GM12891 (cell line): ENCODE data around the gene ZNF202.

Experiments used
- POLR2A ChIP-seq: IDR thresholded peaks from 2 replicates; pipeline ENCODE4 v1.6.1; 2011; ENCODE audit warnings: low read depth, low read length, control low read depth
- POLR2AphosphoS5 ChIP-seq: IDR thresholded peaks from 2 replicates; pipeline ENCODE4 v1.6.1; 2011; ENCODE audit warnings: low read depth, low read length, control low read depth
- SPI1 ChIP-seq: IDR thresholded peaks from 2 replicates; pipeline ENCODE4 v1.6.1; 2011; ENCODE audit warnings: low read depth, low read length, control low read depth
- TAF1 ChIP-seq: IDR thresholded peaks from 2 replicates; pipeline ENCODE4 v1.6.1; 2011; ENCODE audit warnings: low read depth, low read length, control low read depth

- TF ChIP-seq TAF1, result no peak
- no peak for TF ChIP-seq POLR2A
- TF ChIP-seq POLR2AphosphoS5, result no peak
- no peak for TF ChIP-seq SPI1
Measured at GRCh38 chr11:123740787-123741158, 687 bp downstream of the ZNF202 start.
